HG02973 (cell line): Measurements from ENCODE around the gene CMTM5.
"Not testable (repeated sequence)": the region's sequence is repeated elsewhere in the genome, so short reads cannot be mapped to it uniquely, and the experiment has no call there.

ENCODE experiments used
- ATAC-seq: cut with Tn5 transposase; IDR thresholded peaks from one replicate; pipeline ENCODE4 v1.9.1; 2021; ENCODE audit warnings: moderate library complexity; ENCODE audit not compliant: unreplicated experiment

Gene CMTM5

DNA sequence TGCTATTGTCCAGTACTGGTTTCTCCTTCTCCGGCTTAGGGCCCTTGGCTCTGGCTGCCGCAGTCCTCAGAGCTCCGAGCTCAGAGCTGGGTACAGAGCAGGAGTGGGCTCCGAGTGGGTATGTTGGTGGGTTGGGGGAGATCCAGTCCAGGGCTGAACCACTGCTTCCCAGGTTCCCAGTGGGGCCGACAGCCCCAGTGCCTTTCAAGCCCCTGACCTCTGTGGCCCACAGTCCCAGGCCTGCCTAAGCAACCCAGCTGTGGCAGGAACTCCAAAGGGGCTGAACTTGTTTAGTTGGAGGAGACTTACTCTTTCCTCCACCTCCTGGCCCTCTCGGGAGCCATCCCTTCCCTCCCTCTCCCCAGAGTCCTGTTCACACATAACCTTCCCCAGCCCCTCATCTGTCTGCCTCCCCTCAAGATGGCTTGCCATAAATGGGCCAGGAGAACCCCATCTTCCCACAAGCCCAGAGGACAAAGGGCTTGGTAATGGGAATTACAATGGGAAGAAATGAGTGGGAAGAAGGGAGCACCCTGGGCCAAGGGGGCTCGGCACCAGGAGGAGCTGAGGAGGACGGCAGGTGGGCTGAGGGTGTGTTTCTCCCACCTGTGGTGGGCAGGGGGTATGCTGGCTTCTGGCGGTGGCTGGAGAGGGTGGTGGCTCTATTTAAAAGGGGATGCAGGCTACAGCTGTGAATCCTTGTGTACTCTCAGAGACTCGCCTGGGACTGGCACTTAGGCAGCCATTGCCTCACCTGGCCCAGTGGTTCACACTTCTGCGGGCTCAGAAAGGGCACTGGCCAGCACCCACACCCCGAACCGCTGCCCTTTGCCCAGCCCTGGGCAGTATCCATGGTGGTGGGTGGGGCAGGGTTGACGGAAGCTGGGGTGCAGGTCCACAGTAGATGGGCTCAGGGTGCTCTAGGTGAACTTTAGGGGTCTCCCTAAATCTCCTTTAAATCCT lies 35.0 kb downstream of the CMTM5 start:
- no peak for ATAC-seq

- no peak for ATAC-seq
Observed at GRCh38 chr14:23413681-23414080, 36.8 kb downstream of the CMTM5 start.

- ATAC-seq = no peak
Observed at GRCh38 chr14:23414254-23414653, 37.4 kb downstream of the CMTM5 start.

DNA sequence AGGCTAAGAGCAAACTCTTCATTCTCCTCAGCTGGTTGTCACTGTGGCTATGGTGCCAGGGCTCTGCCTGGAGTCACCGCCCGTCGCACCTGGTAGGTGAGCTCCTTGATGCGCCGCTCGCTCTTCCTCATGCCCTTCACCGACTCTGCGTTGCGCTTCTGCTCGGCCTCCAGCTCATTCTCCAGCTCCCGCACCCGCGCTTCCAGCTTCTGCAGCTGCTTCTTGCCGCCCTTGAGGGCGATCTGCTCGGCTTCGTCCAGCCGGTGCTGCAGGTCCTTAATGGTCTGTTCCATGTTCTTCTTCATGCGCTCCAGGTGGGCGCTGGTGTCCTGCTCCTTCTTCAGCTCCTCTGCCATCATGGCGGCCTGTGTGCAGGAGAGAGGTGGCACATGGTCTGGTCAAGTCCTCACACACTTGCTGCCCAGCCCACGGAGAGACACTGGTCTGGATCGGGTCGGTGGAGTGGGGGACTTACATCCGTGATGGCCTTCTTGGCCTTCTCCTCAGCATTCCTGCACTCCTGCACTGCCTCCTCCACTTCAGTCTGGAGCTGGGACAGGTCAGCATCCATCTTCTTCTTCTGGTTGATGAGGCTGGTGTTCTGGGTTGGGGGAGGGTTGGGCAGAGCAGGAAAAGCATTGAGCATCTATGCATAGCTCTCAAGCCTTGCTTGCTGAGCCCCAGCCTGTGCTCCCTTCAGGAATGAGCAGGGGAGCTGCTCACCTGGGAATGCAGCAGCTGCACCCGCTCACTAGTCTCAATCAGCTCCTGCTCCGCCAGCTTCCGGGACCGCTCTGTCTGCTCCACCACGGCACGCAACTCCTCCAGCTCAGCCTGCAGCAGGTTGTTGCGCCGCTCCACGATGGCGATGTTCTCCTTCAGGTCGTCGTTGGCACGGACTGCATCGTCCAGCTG lies 38.3 kb downstream of the CMTM5 start:
- ATAC-seq = no peak

GRCh38 chr14:23415821-23416778 lies 39.3 kb downstream of the CMTM5 start:
- ATAC-seq = no peak

DNA sequence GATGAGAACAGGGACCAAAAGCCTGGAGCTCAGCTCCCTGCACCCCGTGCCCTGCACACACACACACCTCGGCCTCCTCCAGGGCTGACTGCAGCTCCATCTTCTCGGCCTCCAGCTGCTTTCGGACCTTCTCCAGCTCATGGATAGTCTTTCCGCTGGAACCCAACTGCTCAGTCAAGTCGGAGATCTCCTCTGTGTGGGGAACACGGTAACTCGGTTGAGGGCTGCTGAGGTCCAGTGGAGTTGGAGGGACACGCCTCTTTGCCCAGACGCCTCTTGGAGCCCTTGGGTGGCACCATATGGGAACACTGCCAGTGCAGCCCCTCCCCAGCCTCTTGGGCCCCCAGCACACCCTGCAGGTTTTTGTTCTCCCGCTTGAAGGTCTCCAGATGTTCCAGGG lies 40.0 kb downstream of the CMTM5 start:
- ATAC-seq = no peak

- ATAC-seq = not testable (repeated sequence)
Observed at GRCh38 chr14:23417269-23417668, 40.4 kb downstream of the CMTM5 start.

GRCh38 chr14:23418021-23418420 lies 41.2 kb downstream of the CMTM5 start:
- no peak for ATAC-seq

- ATAC-seq = not testable (repeated sequence)
Observed at GRCh38 chr14:23419646-23420045, 42.8 kb downstream of the CMTM5 start.

GRCh38 chr14:23421594-23421993 lies 44.7 kb downstream of the CMTM5 start:
- ATAC-seq = no peak

GRCh38 chr14:23423657-23424056 lies 46.8 kb downstream of the CMTM5 start:
- ATAC-seq = no peak

- ATAC-seq = no peak
Observed at GRCh38 chr14:23425169-23425568, 48.3 kb downstream of the CMTM5 start.

GRCh38 chr14:23425798-23426197 lies 49.0 kb downstream of the CMTM5 start:
- ATAC-seq = not testable (repeated sequence)

DNA sequence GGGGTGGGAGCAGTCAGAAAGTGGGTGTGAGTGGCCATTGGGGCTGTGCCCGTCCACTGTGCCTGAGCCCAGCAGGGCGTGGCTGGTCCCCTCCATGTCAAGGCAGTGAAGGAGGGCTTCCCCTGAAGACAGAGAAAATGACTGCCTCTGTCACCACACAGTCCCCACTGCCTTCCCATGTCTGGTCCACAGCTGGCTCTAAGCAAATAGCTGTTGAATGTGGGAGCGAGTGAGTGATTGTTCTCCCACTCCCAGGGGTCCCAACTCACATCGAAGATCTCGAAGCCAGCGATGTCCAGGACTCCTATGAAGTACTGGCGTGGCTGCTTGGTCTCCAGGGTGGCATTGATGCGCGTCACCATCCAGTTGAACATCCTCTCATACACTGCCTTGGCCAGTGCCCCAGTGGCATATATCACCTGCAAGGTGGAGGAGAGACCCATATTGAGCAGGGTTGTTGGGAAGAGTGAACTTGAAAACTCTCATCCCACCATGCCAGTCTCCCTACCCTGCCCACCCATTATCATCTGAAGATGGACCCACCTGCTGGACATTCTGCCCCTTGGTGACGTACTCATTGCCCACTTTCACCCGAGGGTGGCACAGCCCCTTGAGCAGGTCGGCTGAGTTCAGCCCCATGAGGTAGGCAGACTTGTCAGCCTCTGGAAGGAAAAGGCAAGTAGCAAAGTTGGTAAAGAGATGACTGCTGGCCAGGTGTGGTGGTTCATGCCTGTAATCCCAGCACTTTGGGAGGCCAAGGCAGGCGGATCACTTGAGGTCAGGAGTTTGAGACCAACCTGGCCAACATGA lies 52.0 kb downstream of the CMTM5 start:
- ATAC-seq = no peak
